Motor neuron (in vitro differentiated cells): Measurements from ENCODE around the gene GNAT3. TPM values are rescaled to one million over a fixed set of nuclear protein-coding genes. Genes with fewer than 3 reads are reported as not detected.

Experiments
- ATAC-seq, 8 experiments: fragments of 200-7000 bp; cut with Tn5 transposase; replicated peaks in 6 of 8; 2 replicates each; pipeline ENCODE4 v1.8.0; 2021; ENCODE audit warnings: mild to moderate bottlenecking in 8 of 8, moderate library complexity in 8 of 8
- H3K27ac ChIP-seq, 2 donors: fragments of 250-450 bp; sonication (Bioruptor Pico); 2 replicates each; pipeline ENCODE4 v1.9.0; 2021; ENCODE audit warnings: antibody characterized with exemption in 2 of 2, mild to moderate bottlenecking in 2 of 2, moderate library complexity in 1 of 2
- H3K4me1 ChIP-seq, 2 donors: fragments of 250-450 bp; sonication (Bioruptor Pico); replicated peaks in 1 of 2; 2 replicates each; pipeline ENCODE4 v1.6.1; 2021; ENCODE audit warnings: antibody characterized with exemption in 2 of 2, mild to moderate bottlenecking in 2 of 2, moderate library complexity in 1 of 2
- H3K4me3 ChIP-seq, 5 donors: fragments of 250-450 bp; sonication (Bioruptor Pico); 2 replicates each; pipeline ENCODE4 v1.9.0; 2021; ENCODE audit warnings: antibody characterized with exemption in 5 of 5, mild to moderate bottlenecking in 5 of 5, moderate library complexity in 4 of 5
- WGBS, 10 experiments: fragments of 450-650 bp; shearing (Covaris generic); methylation state at CpG; one replicate each; pipeline ENCODE4 v1.0.0; 2022; 5-methylcytosine and 5-hydroxymethylcytosine counted together
- in situ Hi-C, 9 experiments: fragments of 400-800 bp; cut with MboI; loops; one replicate each; pipeline ENCODE4 v1.15.0; 2021; ENCODE audit warnings: low sequenced_read_pairs in 9 of 9, low pct_unique_long_range_greater_than_20kb in 2 of 9; ENCODE audit not compliant: unreplicated experiment in 9 of 9
- total RNA-seq, 8 experiments: library from RNA; unstranded; fragments of 300-600 nt; gene quantifications; 2 replicates each; pipeline versions ENCODE4 v1.2.3 to v1.2.4, GENCODE V29; 2022

The GNAT3 gene
- total RNA-seq, 8 experiments from 2014 or later = 0.11 to 0.25 TPM; not detected in 6

DNA sequence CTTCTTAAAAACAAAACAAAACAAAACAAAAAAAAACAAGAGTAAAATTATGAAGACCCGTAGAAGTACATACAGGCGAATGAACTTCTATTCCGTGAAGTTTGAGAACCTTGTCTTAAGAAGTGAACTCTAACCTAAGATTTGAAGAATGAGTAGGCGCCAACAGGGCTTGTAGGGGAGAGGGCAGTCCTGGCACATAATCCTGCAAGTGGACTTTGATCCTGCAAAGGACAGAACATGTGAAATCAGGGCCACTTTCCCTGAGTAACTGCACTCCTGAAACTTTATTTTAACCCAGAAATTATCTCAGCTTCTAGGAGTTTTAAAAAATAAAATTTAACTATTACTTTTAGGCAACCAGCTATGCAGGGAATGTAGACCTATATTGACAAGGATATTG, 62.0 kb downstream of the GNAT3 start:
- in situ Hi-C loops = loop anchor here in 3 of 9 experiments (25.0 kb wide), 2 partner anchors 212 to 1012 kb away; no protein-coding TSS in a partner anchor
- no peak for ATAC-seq

DNA sequence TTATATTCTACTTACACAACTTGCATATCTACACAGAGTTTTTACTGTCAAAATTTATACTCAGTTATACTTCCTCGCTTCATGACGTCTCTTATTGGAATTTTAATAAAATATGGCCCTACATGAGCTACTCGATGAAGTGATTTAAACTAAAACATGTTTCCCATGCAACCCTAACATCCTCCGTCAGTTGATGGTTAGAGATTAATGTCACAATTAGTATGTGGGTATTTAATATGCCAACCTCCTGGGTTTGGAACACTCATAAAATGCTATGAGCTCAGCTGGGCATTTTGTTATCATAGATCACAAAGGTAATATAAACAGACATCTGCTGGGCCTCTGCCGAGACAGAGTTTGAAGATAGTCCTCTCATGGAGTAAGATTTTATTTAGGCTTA, 66.5 kb downstream of the GNAT3 start:
- in situ Hi-C loops = loop anchor here in 3 of 9 experiments (25.0 kb wide), 2 partner anchors 217 to 1017 kb away; no protein-coding TSS in a partner anchor
- no peak for ATAC-seq

More for the DNA sequence above, 62.0 kb downstream of the GNAT3 start:
- 86 to 100% (median 96%) methylated on average over 2 to 4 of the region's 4 CpGs; no CpG with 5 or more reads in 1 of the 10 experiments for WGBS, 10 experiments
- no peak overlapping the region for H3K27ac ChIP-seq
- H3K4me3 ChIP-seq = no peak overlapping the region
- no peaks in the 10 kb centered on the region for H3K4me1 ChIP-seq

DNA sequence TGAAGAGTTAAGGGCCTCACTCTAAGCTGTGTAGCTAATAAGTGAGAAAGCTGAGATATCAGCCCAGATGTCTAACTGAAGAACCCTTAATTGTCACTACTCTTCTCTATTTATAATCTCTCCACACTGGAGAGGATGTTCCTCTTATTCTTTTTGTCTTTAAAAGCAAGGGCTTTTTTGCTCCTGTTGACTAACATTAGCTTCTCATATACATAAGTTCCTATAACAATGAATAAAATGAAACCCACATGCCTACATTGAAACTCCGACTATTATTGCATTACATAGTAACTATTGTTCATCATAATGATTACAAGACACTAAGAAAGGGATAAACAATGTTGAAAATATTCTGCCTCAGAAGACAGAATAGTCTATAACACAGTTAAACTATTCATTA, 67.1 kb downstream of the GNAT3 start:
- ATAC-seq = no peak
- Histone ChIP-seq H3K27ac (no peak overlapping the region), H3K4me3 (no peak overlapping the region), H3K4me1 (peaks cover 2 to 4% of the 10 kb centered on the region in 2 donors)
- WGBS, 10 experiments = 0 to 100% (median 94%) methylated on average over 1 of the region's 1 CpG; no CpG with 5 or more reads in 2 of the 10 experiments
- in situ Hi-C loops = loop anchor here in 3 of 9 experiments (25.0 kb wide), 2 partner anchors 217 to 1017 kb away; no protein-coding TSS in a partner anchor

More for the DNA sequence above, 66.5 kb downstream of the GNAT3 start:
- Histone ChIP-seq H3K4me1 (peaks cover 2 to 4% of the 10 kb centered on the region in 2 donors), H3K4me3 (no peak overlapping the region), H3K27ac (no peak overlapping the region)
- WGBS, 10 experiments = 57 to 100% (median 88%) methylated on average over 2 to 5 of the region's 5 CpGs

DNA sequence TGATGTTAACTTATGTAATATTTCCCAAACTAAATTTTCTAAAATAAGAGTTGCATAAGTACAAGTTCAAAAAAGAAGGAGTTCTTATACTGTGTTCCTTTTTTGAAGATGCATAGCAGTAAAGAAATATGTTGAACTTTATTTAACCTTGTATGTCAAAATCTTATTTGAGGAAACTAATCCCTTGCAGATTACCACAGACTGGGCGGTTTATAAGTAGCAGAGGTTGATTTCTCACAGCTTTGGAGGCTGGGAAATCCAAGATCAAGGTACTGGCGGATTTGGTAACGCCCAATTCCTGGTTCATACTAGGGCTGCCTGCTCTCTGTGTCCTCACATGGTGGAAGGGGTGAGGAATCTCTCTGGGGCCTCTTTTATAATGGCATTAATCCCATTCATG, 68.5 kb downstream of the GNAT3 start:
- Histone ChIP-seq H3K4me1 (peaks cover 2 to 4% of the 10 kb centered on the region in 2 donors), H3K27ac (no peak overlapping the region), H3K4me3 (no peak overlapping the region)
- 75 to 100% (median 83%) methylated on average over 1 to 3 of the region's 3 CpGs for WGBS, 10 experiments
- peak in 1 of 8 experiments; percentile 30 for ATAC-seq
- in situ Hi-C loops = loop anchor here in 3 of 9 experiments (25.0 kb wide), 2 partner anchors 219 to 1019 kb away; no protein-coding TSS in a partner anchor

DNA sequence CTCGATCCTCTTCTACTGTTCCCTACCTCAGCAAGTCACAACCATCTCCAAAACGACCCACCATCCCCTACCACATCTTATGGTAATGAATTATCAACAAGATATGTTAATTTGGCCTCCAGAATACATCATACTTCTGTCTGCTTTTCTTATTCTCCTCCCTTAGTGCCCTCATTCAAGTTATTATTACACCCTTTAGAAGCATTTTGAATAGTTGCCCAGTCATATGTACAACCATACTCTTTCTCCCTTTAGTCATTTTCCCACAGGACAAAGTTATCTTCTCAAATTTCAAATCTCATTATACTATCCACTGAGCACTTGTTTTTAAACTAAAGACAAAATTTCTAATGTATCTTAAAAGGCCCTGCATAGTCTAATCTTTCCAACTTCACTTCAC, 71.0 kb downstream of the GNAT3 start:
- in situ Hi-C loops = loop anchor here in 3 of 9 experiments (25.0 kb wide), 2 partner anchors 221 to 1021 kb away; no protein-coding TSS in a partner anchor
- Histone ChIP-seq H3K4me1 (peaks cover 2 to 4% of the 10 kb centered on the region in 2 donors), H3K4me3 (no peak overlapping the region), H3K27ac (no peak overlapping the region)
- peak in 2 of 8 experiments; percentile 57 to 64 for ATAC-seq
- WGBS, 10 experiments = 0 to 86% (median 30%) methylated on average over 1 to 2 of the region's 2 CpGs; no CpG with 5 or more reads in 1 of the 10 experiments

DNA sequence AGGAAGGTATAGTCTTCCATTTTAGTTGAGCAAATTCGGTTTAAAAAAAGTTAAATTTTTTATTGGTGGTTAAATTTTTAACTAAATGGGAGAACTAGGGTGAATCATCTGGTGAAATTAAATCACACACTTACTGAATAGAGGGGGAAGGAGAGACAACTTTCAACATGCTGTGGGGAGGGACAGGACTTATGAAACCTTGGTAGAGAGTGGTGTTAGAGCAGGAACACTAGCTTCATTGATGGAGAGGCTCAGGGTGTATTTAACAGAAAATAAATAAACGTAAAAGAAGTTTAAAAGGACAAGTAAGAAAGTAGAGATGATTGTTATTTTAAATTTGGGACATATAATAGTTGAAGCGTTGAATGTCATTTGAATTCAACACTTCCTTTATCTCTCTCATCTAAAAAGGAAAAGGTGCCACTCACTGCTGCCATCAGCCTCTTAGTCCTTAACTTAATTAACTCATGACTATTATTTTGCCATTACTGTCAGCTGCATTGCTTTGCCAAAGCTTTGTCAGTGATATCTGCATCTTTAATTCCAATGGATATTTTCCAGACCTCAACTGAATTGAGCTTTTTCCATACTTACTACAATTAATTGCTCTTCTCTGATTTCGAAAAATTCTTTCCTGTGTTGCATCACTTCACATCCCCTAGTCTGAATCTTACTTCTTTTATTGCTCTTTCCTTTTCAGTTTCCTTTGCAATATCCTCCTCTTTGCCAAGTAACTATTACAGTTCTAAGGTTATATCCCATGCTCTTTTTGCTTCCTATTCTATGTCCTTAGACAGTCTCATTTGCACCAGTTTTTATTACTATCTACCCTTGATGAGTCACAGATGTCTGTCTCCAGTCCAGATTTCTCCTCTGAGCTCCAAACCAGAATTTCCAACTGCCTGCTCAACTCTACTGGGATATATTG, 71.7 kb downstream of the GNAT3 start:
- Histone ChIP-seq H3K4me1 (peaks cover 2 to 4% of the 10 kb centered on the region in 2 donors), H3K4me3 (no peak overlapping the region), H3K27ac (no peak overlapping the region)
- 33 to 89% (median 70%) methylated on average over 4 of the region's 4 CpGs for WGBS, 10 experiments
- in situ Hi-C loops = loop anchor here in 3 of 9 experiments (25.0 kb wide), 2 partner anchors 222 to 1022 kb away; no protein-coding TSS in a partner anchor
- peak in 2 of 8 experiments; percentile 93 to 96 for ATAC-seq

DNA sequence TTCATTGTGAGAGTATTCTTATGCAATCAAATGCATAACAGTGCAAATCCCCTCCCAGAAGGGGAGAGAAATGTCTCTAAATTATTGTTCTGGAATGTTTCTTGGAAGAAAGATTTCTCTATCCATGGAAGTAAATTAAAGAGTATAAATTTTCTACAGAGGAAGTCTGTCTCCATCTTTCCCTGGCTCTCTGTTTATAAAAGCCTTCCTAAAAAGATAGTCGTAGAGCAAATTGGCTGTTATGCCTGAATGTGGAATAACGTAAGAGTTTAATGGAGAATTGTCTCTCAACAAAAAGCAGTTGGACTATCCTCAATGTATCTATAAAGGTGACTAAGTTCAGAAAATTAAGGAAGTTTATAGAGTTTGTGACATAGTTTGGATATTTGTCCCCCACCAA, 76.3 kb downstream of the GNAT3 start:
- 86 to 100% (median 95%) methylated on average over 1 to 2 of the region's 2 CpGs; no CpG with 5 or more reads in 2 of the 10 experiments for WGBS, 10 experiments
- Histone ChIP-seq H3K27ac (no peak overlapping the region), H3K4me3 (no peak overlapping the region), H3K4me1 (no peaks in the 10 kb centered on the region)
- ATAC-seq = no peak
- in situ Hi-C loops = loop anchor here in 3 of 9 experiments (25.0 kb wide), 2 partner anchors 227 to 1027 kb away; no protein-coding TSS in a partner anchor

DNA sequence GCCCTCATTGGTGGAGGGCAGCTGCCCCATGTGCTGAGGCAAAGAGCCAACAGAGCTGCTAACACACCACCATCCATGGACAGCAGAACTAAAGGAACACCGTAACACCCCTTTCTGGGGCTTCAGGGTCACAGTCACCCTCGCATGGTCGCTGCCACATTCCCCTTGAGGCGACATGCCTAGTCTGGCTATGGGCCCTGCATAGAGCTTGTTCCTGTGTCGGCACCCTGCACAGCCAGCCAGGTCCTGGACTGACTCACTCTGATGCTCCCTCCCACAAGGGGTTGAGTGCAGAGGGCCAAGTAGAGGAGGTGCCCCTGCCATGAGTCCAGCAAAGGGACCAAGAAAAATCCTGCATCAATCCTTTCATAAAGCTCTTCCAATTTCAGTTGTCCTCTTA, 77.8 kb downstream of the GNAT3 start:
- ATAC-seq = peak in 1 of 8 experiments; percentile 77
- in situ Hi-C loops = loop anchor here in 3 of 9 experiments (25.0 kb wide), 2 partner anchors 228 to 1028 kb away; no protein-coding TSS in a partner anchor
- Histone ChIP-seq H3K27ac (no peak overlapping the region), H3K4me3 (no peak overlapping the region), H3K4me1 (no peaks in the 10 kb centered on the region)
- 57 to 100% (median 77%) methylated on average over 1 to 3 of the region's 5 CpGs; no CpG with 5 or more reads in 6 of the 10 experiments for WGBS, 10 experiments

DNA sequence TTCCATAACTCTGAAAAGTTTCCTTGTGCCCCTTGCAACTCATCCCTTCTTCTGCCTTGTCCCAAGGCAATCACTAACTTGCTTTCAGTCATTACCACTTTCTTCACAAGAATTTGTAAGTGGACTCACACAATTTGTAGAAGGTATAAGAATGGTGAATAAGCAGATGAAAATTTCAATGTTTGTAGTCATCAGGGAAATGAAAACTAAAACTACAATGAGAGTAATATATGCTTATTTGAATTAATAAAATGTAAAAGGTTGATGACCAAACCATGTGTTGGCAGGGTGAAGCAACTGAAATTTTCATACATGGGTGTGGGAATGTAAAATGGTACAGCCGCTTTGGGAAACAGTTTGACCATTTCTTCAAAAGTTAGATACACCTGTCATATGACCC, 79.7 kb downstream of the GNAT3 start:
- in situ Hi-C loops = loop anchor here in 3 of 9 experiments (25.0 kb wide), 2 partner anchors 230 to 1030 kb away; no protein-coding TSS in a partner anchor
- 100% methylated on average over 1 of the region's 1 CpG; no CpG with 5 or more reads in 9 of the 10 experiments for WGBS, 10 experiments
- no peak overlapping the region for H3K27ac ChIP-seq
- H3K4me1 ChIP-seq = no peaks in the 10 kb centered on the region
- no peak overlapping the region for H3K4me3 ChIP-seq
- no peak for ATAC-seq

DNA sequence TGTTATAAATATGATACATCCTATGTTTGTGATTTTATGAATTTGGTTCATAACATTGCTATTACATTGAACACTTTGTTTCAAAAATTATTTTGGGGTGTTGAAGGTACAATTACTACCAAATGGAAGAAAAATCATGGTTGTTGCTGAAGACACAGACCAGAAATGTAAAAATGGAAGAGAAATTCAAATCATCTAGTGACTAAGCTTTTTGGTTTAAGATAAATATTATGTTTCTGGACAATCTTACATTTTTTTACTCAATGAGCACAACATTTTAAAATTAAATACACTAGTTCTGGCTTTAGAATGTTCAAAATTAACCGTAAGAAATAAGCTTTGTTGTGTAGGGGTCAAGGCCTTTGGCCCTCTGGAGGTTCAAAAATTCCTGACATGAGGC, 82.7 kb downstream of the GNAT3 start:
- no peak overlapping the region for H3K27ac ChIP-seq
- H3K4me1 ChIP-seq = no peaks in the 10 kb centered on the region
- no peak overlapping the region for H3K4me3 ChIP-seq
- 75 to 100% (median 100%) methylated on average over 1 of the region's 1 CpG; no CpG with 5 or more reads in 3 of the 10 experiments for WGBS, 10 experiments
- in situ Hi-C loops = loop anchor here in 3 of 9 experiments (25.0 kb wide), 2 partner anchors 233 to 1033 kb away; no protein-coding TSS in a partner anchor
- ATAC-seq = no peak

DNA sequence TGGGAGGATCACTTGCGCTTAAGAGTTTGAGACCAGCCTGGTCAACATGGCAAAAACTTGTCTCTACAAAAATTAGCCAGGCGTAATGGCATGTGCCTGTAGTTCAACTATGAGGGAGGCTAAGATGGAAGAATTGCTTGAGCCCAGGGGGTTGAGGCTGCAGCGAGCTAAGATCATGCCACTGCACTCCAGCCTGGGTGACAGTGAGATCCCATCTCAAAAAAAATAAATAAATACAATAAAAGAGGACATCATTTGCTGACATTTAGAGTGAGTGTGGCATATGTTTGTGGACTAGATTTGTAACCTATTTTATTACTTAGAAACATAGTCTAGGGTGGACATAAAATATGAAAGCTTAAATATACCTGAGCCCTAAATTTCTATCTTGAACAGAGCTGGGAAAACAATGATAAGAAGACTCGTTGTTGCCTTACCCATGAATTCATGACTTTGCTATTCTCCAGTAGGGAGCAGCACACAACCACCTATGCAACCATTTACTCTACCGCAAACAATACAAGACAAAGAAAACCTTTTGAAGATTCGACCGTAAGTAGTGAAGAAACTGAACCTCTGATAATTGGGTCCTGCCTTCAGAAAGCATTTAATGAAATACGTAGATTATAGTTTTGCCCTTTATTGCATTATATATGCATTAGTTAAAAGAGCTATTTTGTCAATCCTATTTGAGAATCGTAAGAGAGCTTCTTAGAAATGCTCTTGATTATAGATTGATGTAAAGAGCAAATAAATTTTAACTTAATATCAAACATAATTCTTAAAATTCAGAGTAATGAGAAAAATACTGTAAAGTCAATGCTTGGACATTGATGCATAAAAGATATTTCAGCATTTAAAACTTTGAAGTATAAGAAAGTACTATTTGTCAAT, 83.5 kb downstream of the GNAT3 start:
- no peak overlapping the region for H3K27ac ChIP-seq
- 40 to 84% (median 56%) methylated on average over 3 to 9 of the region's 9 CpGs for WGBS, 10 experiments
- H3K4me3 ChIP-seq = no peak overlapping the region
- in situ Hi-C loops = loop anchor here in 3 of 9 experiments (25.0 kb wide), 2 partner anchors 234 to 1034 kb away; no protein-coding TSS in a partner anchor
- ATAC-seq = peak in 5 of 8 experiments; percentile 43 to 95 (median 83)
- no peaks in the 10 kb centered on the region for H3K4me1 ChIP-seq

DNA sequence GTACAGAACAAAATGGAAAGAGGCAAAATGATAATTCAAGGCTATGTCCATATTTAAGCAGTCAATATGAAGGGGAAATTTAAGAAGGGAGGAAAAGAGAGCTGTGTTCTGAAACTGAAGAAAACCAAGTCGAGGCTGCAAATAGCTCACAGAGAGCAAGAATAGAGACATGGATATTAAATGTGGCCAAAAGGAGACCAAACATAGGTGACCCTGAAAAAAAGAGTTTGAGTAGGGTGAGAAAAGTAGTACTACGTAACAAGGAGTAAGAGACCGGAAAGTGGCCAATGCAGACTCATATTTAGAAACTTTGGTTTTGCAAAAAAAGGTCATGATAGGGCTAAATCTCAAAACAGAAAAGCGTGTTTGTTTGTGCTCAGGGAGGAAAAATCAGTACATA, 84.6 kb downstream of the GNAT3 start:
- no peak for ATAC-seq
- Histone ChIP-seq H3K4me1 (no peaks in the 10 kb centered on the region), H3K27ac (no peak overlapping the region), H3K4me3 (no peak overlapping the region)
- 58 to 93% (median 83%) methylated on average over 1 to 4 of the region's 4 CpGs for WGBS, 10 experiments
- in situ Hi-C loops = loop anchor here in 3 of 9 experiments (25.0 kb wide), 2 partner anchors 235 to 1035 kb away; no protein-coding TSS in a partner anchor
